Hepatocyte (in vitro differentiated cells): ENCODE measurements around the gene CACNG7.

Experiments used
- CTCF ChIP-seq: fragments of 200-600 bp; sonication (generic); IDR thresholded peaks from 2 replicates; pipeline ENCODE4 v1.5.1; 2016; ENCODE audit warnings: antibody characterized with exemption, mild to moderate bottlenecking; ENCODE audit not compliant: poor library complexity
- EZH2 ChIP-seq: fragments of 200-600 bp; sonication (generic); IDR thresholded peaks from 2 replicates; pipeline ENCODE4 v1.6.1; 2016; ENCODE audit warnings: antibody characterized with exemption, mild to moderate bottlenecking, borderline replicate concordance
- EZH2phosphoT487 ChIP-seq: fragments of 200-600 bp; sonication (generic); IDR thresholded peaks from one replicate; pipeline ENCODE4 v1.6.1; 2018; ENCODE audit warnings: antibody characterized with exemption, mild to moderate bottlenecking, low read depth, moderate library complexity; ENCODE audit not compliant: unreplicated experiment, severe bottlenecking

GRCh38 chr19:53883741-53884140 is 25.3 kb upstream of the CACNG7 start:
- TF ChIP-seq EZH2phosphoT487: no peak
- TF ChIP-seq CTCF: no peak
- no peak for TF ChIP-seq EZH2
